ENCODE results near the gene GSTM3.

- TF ChIP-seq, protein P1, sequence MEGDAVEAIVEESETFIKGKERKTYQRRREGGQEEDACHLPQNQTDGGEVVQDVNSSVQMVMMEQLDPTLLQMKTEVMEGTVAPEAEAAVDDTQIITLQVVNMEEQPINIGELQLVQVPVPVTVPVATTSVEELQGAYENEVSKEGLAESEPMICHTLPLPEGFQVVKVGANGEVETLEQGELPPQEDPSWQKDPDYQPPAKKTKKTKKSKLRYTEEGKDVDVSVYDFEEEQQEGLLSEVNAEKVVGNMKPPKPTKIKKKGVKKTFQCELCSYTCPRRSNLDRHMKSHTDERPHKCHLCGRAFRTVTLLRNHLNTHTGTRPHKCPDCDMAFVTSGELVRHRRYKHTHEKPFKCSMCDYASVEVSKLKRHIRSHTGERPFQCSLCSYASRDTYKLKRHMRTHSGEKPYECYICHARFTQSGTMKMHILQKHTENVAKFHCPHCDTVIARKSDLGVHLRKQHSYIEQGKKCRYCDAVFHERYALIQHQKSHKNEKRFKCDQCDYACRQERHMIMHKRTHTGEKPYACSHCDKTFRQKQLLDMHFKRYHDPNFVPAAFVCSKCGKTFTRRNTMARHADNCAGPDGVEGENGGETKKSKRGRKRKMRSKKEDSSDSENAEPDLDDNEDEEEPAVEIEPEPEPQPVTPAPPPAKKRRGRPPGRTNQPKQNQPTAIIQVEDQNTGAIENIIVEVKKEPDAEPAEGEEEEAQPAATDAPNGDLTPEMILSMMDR (IDR thresholded peaks at IDR 0.05), result no peak
- no peak for TF ChIP-seq POLR2A (IDR thresholded peaks at IDR 0.05)
Observed at GRCh38 chr1:109784551-109785252, 43.9 kb upstream of the GSTM3 start.
